GM21717 (cell line): ENCODE data around the gene SAE1.

ENCODE experiments used
- ATAC-seq: cut with Tn5 transposase; IDR thresholded peaks from one replicate; pipeline ENCODE4 v1.9.1; 2021; ENCODE audit warnings: mild to moderate bottlenecking, moderate library complexity; ENCODE audit not compliant: unreplicated experiment

SAE1 gene

GRCh38 chr19:47105874-47106273 lies 24.8 kb upstream of the SAE1 start:
- ATAC-seq: no peak

GRCh38 chr19:47106821-47107201 lies 23.8 kb upstream of the SAE1 start:
- ATAC-seq: no peak

- ATAC-seq: no peak
Observed at GRCh38 chr19:47107202-47107952, 23.3 kb upstream of the SAE1 start.

- ATAC-seq: no peak
Observed at GRCh38 chr19:47107953-47108746, 22.5 kb upstream of the SAE1 start.

GRCh38 chr19:47109177-47109540 lies 21.5 kb upstream of the SAE1 start:
- ATAC-seq: no peak

- ATAC-seq: no peak
Observed at GRCh38 chr19:47109541-47110375, 20.9 kb upstream of the SAE1 start.

GRCh38 chr19:47110521-47111005 lies 20.1 kb upstream of the SAE1 start:
- no peak for ATAC-seq

GRCh38 chr19:47111006-47111621 lies 19.5 kb upstream of the SAE1 start:
- ATAC-seq: no peak

- ATAC-seq: peak; percentile 4
Observed at GRCh38 chr19:47111682-47112165, 18.9 kb upstream of the SAE1 start.

- peak; percentile 31 for ATAC-seq
Observed at GRCh38 chr19:47112166-47112996, 18.3 kb upstream of the SAE1 start.

GRCh38 chr19:47112997-47113849 lies 17.4 kb upstream of the SAE1 start, which contains the start of gene ZC3H4:
Gene ZC3H4, minus strand, starts transcription at chr19:47113776. Its CDS starts 1,192 bp downstream, at chr19:47112584.
- peak; percentile 69 for ATAC-seq

GRCh38 chr19:47113850-47114651 lies 16.6 kb upstream of the SAE1 start:
- ATAC-seq: no peak

- no peak for ATAC-seq
Observed at GRCh38 chr19:47120470-47121067, 10.1 kb upstream of the SAE1 start.

GRCh38 chr19:47122359-47123335 lies 8.0 kb upstream of the SAE1 start:
- no peak for ATAC-seq

GRCh38 chr19:47123406-47123805 lies 7.2 kb upstream of the SAE1 start:
- no peak for ATAC-seq

GRCh38 chr19:47124937-47125668 lies 5.5 kb upstream of the SAE1 start:
- no peak for ATAC-seq
